SK-N-SH treated with all-trans-retinoic acid at 6 μM for 48 hours (cell line): ENCODE measurements around the gene TRAPPC1.

ENCODE experiments used
- ATAC-seq: fragments of 200-7000 bp; cut with Tn5 transposase; 3 replicates; pipeline ENCODE4 v1.9.1; 2020; ENCODE audit warnings: mild to moderate bottlenecking, moderate library complexity
- ARNTL ChIP-seq: fragments of 450-650 bp; formaldehyde crosslinking; IDR thresholded peaks from 2 replicates; pipeline ENCODE4 v1.5.0; 2020; ENCODE audit warnings: low read depth, mild to moderate bottlenecking, moderate library complexity, borderline replicate concordance
- BACH2 ChIP-seq: fragments of 250-450 bp; sonication (Bioruptor Pico); IDR thresholded peaks from 2 replicates; pipeline ENCODE4 v1.9.0; 2021; ENCODE audit warnings: mild to moderate bottlenecking, borderline replicate concordance
- CSDC2 ChIP-seq: fragments of 250-450 bp; sonication (Bioruptor Pico); IDR thresholded peaks from 2 replicates; pipeline ENCODE4 v1.5.0; 2020; ENCODE audit warnings: mild to moderate bottlenecking, moderate library complexity
- CSRNP3 ChIP-seq: fragments of 250-450 bp; sonication (Bioruptor Pico); IDR thresholded peaks from 2 replicates; pipeline ENCODE4 v1.5.1; 2021; ENCODE audit warnings: mild to moderate bottlenecking, moderate library complexity
- ESRRG ChIP-seq: fragments of 250-450 bp; sonication (Bioruptor Pico); IDR thresholded peaks from 2 replicates; pipeline ENCODE4 v1.6.1; 2021; ENCODE audit warnings: mild to moderate bottlenecking
- GLIS3 ChIP-seq: fragments of 250-450 bp; sonication (Bioruptor Pico); IDR thresholded peaks from 2 replicates; pipeline ENCODE4 v1.5.0; 2020; ENCODE audit warnings: mild to moderate bottlenecking, moderate library complexity
- ISL1 ChIP-seq: fragments of 250-450 bp; sonication (Bioruptor Pico); IDR thresholded peaks from 2 replicates; pipeline ENCODE4 v2.1.2; 2022; ENCODE audit warnings: mild to moderate bottlenecking, moderate library complexity
- OSR1 ChIP-seq: fragments of 250-450 bp; sonication (Bioruptor Pico); IDR thresholded peaks from 2 replicates; pipeline ENCODE4 v1.8.0; 2022; ENCODE audit warnings: moderate library complexity, mild to moderate bottlenecking, inconsistent platforms
- PATZ1 ChIP-seq: fragments of 250-450 bp; sonication (Bioruptor Pico); IDR thresholded peaks from 2 replicates; pipeline ENCODE4 v1.8.0; 2020; ENCODE audit warnings: mild to moderate bottlenecking, moderate library complexity, borderline replicate concordance
- POU6F1 ChIP-seq: fragments of 250-450 bp; sonication (Bioruptor Pico); IDR thresholded peaks from 2 replicates; pipeline ENCODE4 v1.8.0; 2021; ENCODE audit warnings: low read depth, mild to moderate bottlenecking, moderate library complexity, borderline replicate concordance
- PPARA ChIP-seq: fragments of 250-450 bp; sonication (Bioruptor Pico); IDR thresholded peaks from 2 replicates; pipeline ENCODE4 v1.5.0; 2020; ENCODE audit warnings: mild to moderate bottlenecking, borderline replicate concordance
- SNAI2 ChIP-seq: fragments of 250-450 bp; sonication (Bioruptor Pico); IDR thresholded peaks from 2 replicates; pipeline ENCODE4 v1.5.0; 2020; ENCODE audit warnings: mild to moderate bottlenecking, moderate library complexity
- TCF4 ChIP-seq: fragments of 250-450 bp; sonication (Bioruptor Pico); IDR thresholded peaks from 2 replicates; pipeline ENCODE4 v1.8.0; 2021; ENCODE audit warnings: mild to moderate bottlenecking, moderate library complexity, borderline replicate concordance
- TOX ChIP-seq: fragments of 250-450 bp; sonication (Bioruptor Pico); IDR thresholded peaks from 2 replicates; pipeline ENCODE4 v1.8.0; 2021; ENCODE audit warnings: mild to moderate bottlenecking, moderate library complexity, borderline replicate concordance
- ZC3H10 ChIP-seq: fragments of 250-450 bp; sonication (Bioruptor Pico); IDR thresholded peaks from 2 replicates; pipeline ENCODE4 v1.5.1; 2021; ENCODE audit warnings: mild to moderate bottlenecking, moderate library complexity
- ZFP3 ChIP-seq: fragments of 250-450 bp; sonication (Bioruptor Pico); IDR thresholded peaks from 2 replicates; pipeline ENCODE4 v1.5.0; 2020; ENCODE audit warnings: mild to moderate bottlenecking, moderate library complexity
- ZFP30 ChIP-seq: fragments of 450-650 bp; formaldehyde crosslinking; IDR thresholded peaks from 2 replicates; pipeline ENCODE4 v1.5.0; 2022; ENCODE audit warnings: mild to moderate bottlenecking, moderate library complexity
- ZNF565 ChIP-seq: fragments of 450-650 bp; formaldehyde crosslinking; conservative IDR thresholded peaks from 2 replicates; pipeline ENCODE4 v1.5.0; 2020; ENCODE audit warnings: low read depth, mild to moderate bottlenecking, moderate library complexity
- ZNF70 ChIP-seq: fragments of 450-650 bp; formaldehyde crosslinking; IDR thresholded peaks from 2 replicates; pipeline ENCODE4 v1.5.0; 2020; ENCODE audit warnings: mild to moderate bottlenecking, moderate library complexity
- ZNF8 ChIP-seq: fragments of 450-650 bp; formaldehyde crosslinking; IDR thresholded peaks from 2 replicates; pipeline ENCODE4 v1.5.0; 2020; ENCODE audit warnings: mild to moderate bottlenecking, moderate library complexity

Gene TRAPPC1

GRCh38 chr17:7888184-7888920 is 43.4 kb downstream of the TRAPPC1 start, which contains the start of gene CHD3 (continued):
- TF ChIP-seq POU6F1 (CRISPR knock-in tag) (no peak), BACH2 (CRISPR knock-in tag) (no peak), ZC3H10 (no peak), OSR1 (no peak), ZNF70 (CRISPR knock-in tag) (no peak), ZFP30 (CRISPR knock-in tag) (no peak), ARNTL (CRISPR knock-in tag) (no peak), TOX (CRISPR knock-in tag) (no peak), PPARA (CRISPR knock-in tag) (no peak), CSDC2 (CRISPR knock-in tag) (no peak), SNAI2 (CRISPR knock-in tag) (no peak)
- TF ChIP-seq, all 23 proteins: peak for 0

GRCh38 chr17:7887482-7888183 is 44.1 kb downstream of the TRAPPC1 start:
- ATAC-seq, result peak; percentile 84
- TF ChIP-seq ZNF8 (CRISPR knock-in tag) (no peak), ISL1 (CRISPR knock-in tag) (no peak), ZFP3 (CRISPR knock-in tag) (no peak), ARNTL (CRISPR knock-in tag) (no peak), ZNF565 (CRISPR knock-in tag) (no peak), GLIS3 (CRISPR knock-in tag) (no peak), BACH2 (CRISPR knock-in tag) (no peak), ESRRG (CRISPR knock-in tag) (no peak), CSDC2 (CRISPR knock-in tag) (no peak), OSR1 (no peak), ZNF70 (CRISPR knock-in tag) (no peak), CSRNP3 (no peak), TCF4 (CRISPR knock-in tag) (no peak), SNAI2 (CRISPR knock-in tag) (no peak)

- ATAC-seq, result peak; percentile 7
- TF ChIP-seq ZFP30 (CRISPR knock-in tag) (no peak), PPARA (CRISPR knock-in tag) (no peak), PATZ1 (CRISPR knock-in tag) (peak; percentile 56; the same call in 1 of the 2 replicates)
These were observed 44.7 kb downstream of the TRAPPC1 start for GRCh38 chr17:7887038-7887481.

GRCh38 chr17:7886227-7887037 is 45.3 kb downstream of the TRAPPC1 start:
- TF ChIP-seq ZFP30 (CRISPR knock-in tag) (no peak), ZNF8 (CRISPR knock-in tag) (no peak), ZNF70 (CRISPR knock-in tag) (no peak), SNAI2 (CRISPR knock-in tag) (no peak), ARNTL (CRISPR knock-in tag) (no peak), ESRRG (CRISPR knock-in tag) (no peak), ZC3H10 (no peak)
- ATAC-seq, result peak; percentile 8
